Loucy (cell line): Measurements from ENCODE around the gene CALML3.

ENCODE experiments used
- CTCF ChIP-seq: fragments of 200-600 bp; sonication (generic); conservative IDR thresholded peaks from 2 replicates; pipeline ENCODE4 v1.5.1; 2014; ENCODE audit warnings: mild to moderate bottlenecking, antibody characterized with exemption, low read length
- EZH2phosphoT487 ChIP-seq: fragments of 200-600 bp; IDR thresholded peaks from 2 replicates; pipeline ENCODE4 v1.6.1; 2018; ENCODE audit warnings: antibody characterized with exemption, mild to moderate bottlenecking, moderate library complexity, borderline replicate concordance

- TF ChIP-seq CTCF (no peak), EZH2phosphoT487 (no peak)
These were observed 44.8 kb downstream of the CALML3 start for GRCh38 chr10:5569568-5569967.
